ENCODE measurements around the gene ADRB2. TPM values are rescaled to one million over a fixed set of nuclear protein-coding genes. Genes with fewer than 3 reads are reported as not detected.

ADRB2 gene
- total RNA-seq, 1 experiment from 2014 or later: 2.8 TPM

- no peaks in the 10 kb centered on the region for H3F3A ChIP-seq (ENCODE audit: insufficient read depth, low read depth)
- H3K4me3 ChIP-seq: no peak overlapping the region
- no peak overlapping the region for H3K27ac ChIP-seq
- ChIA-PET POLR2A (ENCODE audit: unreplicated experiment) (no interaction called here), CTCF (no interaction called here)
- H3K4me2 ChIP-seq: no peak overlapping the region
- no peak overlapping the region for H2AFZ ChIP-seq
- TF ChIP-seq, protein P1, sequence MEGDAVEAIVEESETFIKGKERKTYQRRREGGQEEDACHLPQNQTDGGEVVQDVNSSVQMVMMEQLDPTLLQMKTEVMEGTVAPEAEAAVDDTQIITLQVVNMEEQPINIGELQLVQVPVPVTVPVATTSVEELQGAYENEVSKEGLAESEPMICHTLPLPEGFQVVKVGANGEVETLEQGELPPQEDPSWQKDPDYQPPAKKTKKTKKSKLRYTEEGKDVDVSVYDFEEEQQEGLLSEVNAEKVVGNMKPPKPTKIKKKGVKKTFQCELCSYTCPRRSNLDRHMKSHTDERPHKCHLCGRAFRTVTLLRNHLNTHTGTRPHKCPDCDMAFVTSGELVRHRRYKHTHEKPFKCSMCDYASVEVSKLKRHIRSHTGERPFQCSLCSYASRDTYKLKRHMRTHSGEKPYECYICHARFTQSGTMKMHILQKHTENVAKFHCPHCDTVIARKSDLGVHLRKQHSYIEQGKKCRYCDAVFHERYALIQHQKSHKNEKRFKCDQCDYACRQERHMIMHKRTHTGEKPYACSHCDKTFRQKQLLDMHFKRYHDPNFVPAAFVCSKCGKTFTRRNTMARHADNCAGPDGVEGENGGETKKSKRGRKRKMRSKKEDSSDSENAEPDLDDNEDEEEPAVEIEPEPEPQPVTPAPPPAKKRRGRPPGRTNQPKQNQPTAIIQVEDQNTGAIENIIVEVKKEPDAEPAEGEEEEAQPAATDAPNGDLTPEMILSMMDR (conservative IDR thresholded peaks at IDR 0.05): no peak
- no peak for TF ChIP-seq EZH2 (IDR thresholded peaks at IDR 0.05; ENCODE audit: low read depth)
- BruUV-seq (replicated peaks): no TSS peak
- H3K27me3 ChIP-seq (ENCODE audit: insufficient read depth, low read depth): no peaks in the 10 kb centered on the region
- DNase-seq: no peak
- H3K4me1 ChIP-seq (replicated peaks; ENCODE audit: insufficient read depth): no peaks in the 10 kb centered on the region
- H3K9me2 ChIP-seq (ENCODE audit: insufficient read depth): no peaks in the 10 kb centered on the region
- no peaks in the 10 kb centered on the region; the same call in 1 of the 2 replicates for H3K9me3 ChIP-seq (ENCODE audit: insufficient read depth, low read depth)
- H4K20me1 ChIP-seq (ENCODE audit: insufficient read depth): no peaks in the 10 kb centered on the region
- H3K79me2 ChIP-seq (ENCODE audit: low read depth): no peaks in the 10 kb centered on the region
- no peaks in the 10 kb centered on the region for H3K36me3 ChIP-seq (ENCODE audit: low read depth)
- intact Hi-C loops (cut with micrococcal nuclease; ENCODE audit: unreplicated experiment): no loop called here
These were observed 35.1 kb upstream of the ADRB2 start for GRCh38 chr5:148791334-148791667.

- Histone ChIP-seq H3K36me3 (ENCODE audit: low read depth) (no peaks in the 10 kb centered on the region), H3K9me2 (ENCODE audit: insufficient read depth) (no peaks in the 10 kb centered on the region), H3K9me3 (ENCODE audit: insufficient read depth, low read depth) (no peaks in the 10 kb centered on the region; the same call in 1 of the 2 replicates), H3K4me3 (no peak overlapping the region), H2AFZ (0 out of 2 replicates have a peak overlapping the region, but pooled peaks have one; percentile 9), H4K20me1 (ENCODE audit: insufficient read depth) (no peaks in the 10 kb centered on the region), H3K4me2 (no peak overlapping the region), H3K27me3 (ENCODE audit: insufficient read depth, low read depth) (no peaks in the 10 kb centered on the region), H3F3A (ENCODE audit: insufficient read depth, low read depth) (no peaks in the 10 kb centered on the region), H3K4me1 (replicated peaks; ENCODE audit: insufficient read depth) (no peaks in the 10 kb centered on the region), H3K27ac (no peak overlapping the region), H3K79me2 (ENCODE audit: low read depth) (no peaks in the 10 kb centered on the region)
- DNase-seq: peak in 1 of 2 experiments; percentile 52
- intact Hi-C loops (cut with micrococcal nuclease; ENCODE audit: unreplicated experiment): no loop called here
- TF ChIP-seq EZH2 (IDR thresholded peaks at IDR 0.05; ENCODE audit: low read depth): no peak
- ChIA-PET CTCF (interaction anchor here (1.2 kb wide), 1 partner anchor 34 kb away, joined by 3 read pairs; no protein-coding TSS in a partner anchor), POLR2A (ENCODE audit: unreplicated experiment) (interaction anchor here (0.7 kb wide), 1 partner anchor 29 kb away, joined by 6 read pairs; no protein-coding TSS in a partner anchor)
- BruUV-seq (replicated peaks): no TSS peak
These were observed 34.7 kb upstream of the ADRB2 start for GRCh38 chr5:148791696-148792095.

GRCh38 chr5:148792744-148793143 is 33.7 kb upstream of the ADRB2 start:
- BruUV-seq (replicated peaks): no TSS peak
- POLR2A ChIA-PET (ENCODE audit: unreplicated experiment): interaction anchor here (0.6 kb wide), 1 partner anchor 16 kb away, joined by 3 read pairs; no protein-coding TSS in a partner anchor

More at GRCh38 chr5:148792744-148793143, 33.7 kb upstream of the ADRB2 start:
- no peak overlapping the region for H3K27ac ChIP-seq
- no peaks in the 10 kb centered on the region for H3K9me2 ChIP-seq (ENCODE audit: insufficient read depth)
- TF ChIP-seq, protein P1 (conservative IDR thresholded peaks at IDR 0.05): no peak
- H2AFZ ChIP-seq: no peak overlapping the region
- CTCF ChIA-PET: interaction anchor here (1.2 kb wide), 1 partner anchor 33 kb away, joined by 3 read pairs; no protein-coding TSS in a partner anchor
- H3K27me3 ChIP-seq (ENCODE audit: insufficient read depth, low read depth): no peaks in the 10 kb centered on the region
- no peaks in the 10 kb centered on the region; the same call in 1 of the 2 replicates for H3K9me3 ChIP-seq (ENCODE audit: insufficient read depth, low read depth)
- no peaks in the 10 kb centered on the region for H4K20me1 ChIP-seq (ENCODE audit: insufficient read depth)
- no peak overlapping the region for H3K4me2 ChIP-seq
- H3K4me3 ChIP-seq: no peak overlapping the region
- no peaks in the 10 kb centered on the region for H3K36me3 ChIP-seq (ENCODE audit: low read depth)
- intact Hi-C loops (cut with micrococcal nuclease; ENCODE audit: unreplicated experiment): no loop called here
- DNase-seq: no peak
- no peaks in the 10 kb centered on the region for H3F3A ChIP-seq (ENCODE audit: insufficient read depth, low read depth)
- no peaks in the 10 kb centered on the region for H3K4me1 ChIP-seq (replicated peaks; ENCODE audit: insufficient read depth)
- H3K79me2 ChIP-seq (ENCODE audit: low read depth): no peaks in the 10 kb centered on the region
